Measurements from ENCODE around the gene RBM19.

DNA sequence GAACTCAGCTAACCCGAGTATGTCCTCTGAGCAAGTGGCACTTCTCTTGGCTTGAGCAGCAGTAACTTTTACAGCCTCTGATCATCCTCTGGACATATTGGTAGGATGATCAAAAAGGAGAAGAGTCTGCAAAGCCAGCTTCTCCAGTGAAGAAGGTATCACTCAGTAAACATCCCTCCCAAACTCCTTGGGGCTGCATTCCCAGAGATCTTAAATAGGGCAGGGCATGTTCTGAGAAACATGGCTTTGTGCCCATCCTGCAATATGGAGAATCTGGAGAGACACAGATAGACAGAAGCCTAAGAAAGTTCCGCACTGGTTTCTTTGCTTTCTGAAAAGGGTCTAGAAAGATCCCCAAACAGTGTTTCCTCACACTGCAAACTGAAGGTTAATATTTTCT lies 65.4 kb downstream of the RBM19 start:
- TF ChIP-seq, protein P1, sequence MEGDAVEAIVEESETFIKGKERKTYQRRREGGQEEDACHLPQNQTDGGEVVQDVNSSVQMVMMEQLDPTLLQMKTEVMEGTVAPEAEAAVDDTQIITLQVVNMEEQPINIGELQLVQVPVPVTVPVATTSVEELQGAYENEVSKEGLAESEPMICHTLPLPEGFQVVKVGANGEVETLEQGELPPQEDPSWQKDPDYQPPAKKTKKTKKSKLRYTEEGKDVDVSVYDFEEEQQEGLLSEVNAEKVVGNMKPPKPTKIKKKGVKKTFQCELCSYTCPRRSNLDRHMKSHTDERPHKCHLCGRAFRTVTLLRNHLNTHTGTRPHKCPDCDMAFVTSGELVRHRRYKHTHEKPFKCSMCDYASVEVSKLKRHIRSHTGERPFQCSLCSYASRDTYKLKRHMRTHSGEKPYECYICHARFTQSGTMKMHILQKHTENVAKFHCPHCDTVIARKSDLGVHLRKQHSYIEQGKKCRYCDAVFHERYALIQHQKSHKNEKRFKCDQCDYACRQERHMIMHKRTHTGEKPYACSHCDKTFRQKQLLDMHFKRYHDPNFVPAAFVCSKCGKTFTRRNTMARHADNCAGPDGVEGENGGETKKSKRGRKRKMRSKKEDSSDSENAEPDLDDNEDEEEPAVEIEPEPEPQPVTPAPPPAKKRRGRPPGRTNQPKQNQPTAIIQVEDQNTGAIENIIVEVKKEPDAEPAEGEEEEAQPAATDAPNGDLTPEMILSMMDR (conservative IDR thresholded peaks at IDR 0.05 in 1 of 2, IDR thresholded peaks at IDR 0.05 in 1 of 2; ENCODE audit: extremely low read depth in 1 of 2, insufficient read depth in 1 of 2, low read depth in 1 of 2, low read length in 2 of 2) = no peak
- no peak for TF ChIP-seq EZH2 (IDR thresholded peaks at IDR 0.05; ENCODE audit: borderline replicate concordance, low read length)
